Mesothelial cell of epicardium (in vitro differentiated cells): ENCODE data around the gene HSPBAP1. TPM values are rescaled to one million over a fixed set of nuclear protein-coding genes. Genes with fewer than 3 reads are reported as not detected.
A peak's percentile ranks its signal among the peaks of the same experiment; 100 is the strongest.

Source experiments
- DNase-seq, 2 experiments: peaks; one replicate each; pipeline ENCODE4 v3.0.0; 2021; ENCODE audit warnings: low spot score in 2 of 2; ENCODE audit not compliant: unreplicated experiment in 2 of 2
- H3K27ac Mint-ChIP-seq: 2 replicates; pipeline ENCODE4 v1.8.0; 2021; ENCODE audit warnings: mixed read lengths
- H3K27me3 Mint-ChIP-seq: 2 replicates; pipeline ENCODE4 v1.8.0; 2021; ENCODE audit warnings: low read depth, mixed read lengths
- H3K36me3 Mint-ChIP-seq: 2 replicates; pipeline ENCODE4 v1.8.0; 2021; ENCODE audit warnings: mixed read lengths
- H3K4me1 Mint-ChIP-seq: 2 replicates; pipeline ENCODE4 v1.8.0; 2021; ENCODE audit warnings: mixed read lengths
- H3K4me3 Mint-ChIP-seq: 2 replicates; pipeline ENCODE4 v1.8.0; 2021; ENCODE audit warnings: mild to moderate bottlenecking, moderate library complexity, mixed read lengths
- H3K9me3 Mint-ChIP-seq: 2 replicates; pipeline ENCODE4 v1.8.0; 2021; ENCODE audit warnings: mixed read lengths
- CTCF ChIP-seq: fragments of 200-600 bp; sonication (generic); IDR thresholded peaks from one replicate; pipeline ENCODE4 v1.5.0; 2021; ENCODE audit warnings: antibody characterized with exemption; ENCODE audit not compliant: unreplicated experiment
- total RNA-seq: library from RNA; stranded (reverse); gene quantifications from 3 replicates; pipeline ENCODE4 v1.2.1, GENCODE V29; 2021

Gene HSPBAP1
- total RNA-seq, 1 donor from 2014 or later, result 11.3 TPM

DNA sequence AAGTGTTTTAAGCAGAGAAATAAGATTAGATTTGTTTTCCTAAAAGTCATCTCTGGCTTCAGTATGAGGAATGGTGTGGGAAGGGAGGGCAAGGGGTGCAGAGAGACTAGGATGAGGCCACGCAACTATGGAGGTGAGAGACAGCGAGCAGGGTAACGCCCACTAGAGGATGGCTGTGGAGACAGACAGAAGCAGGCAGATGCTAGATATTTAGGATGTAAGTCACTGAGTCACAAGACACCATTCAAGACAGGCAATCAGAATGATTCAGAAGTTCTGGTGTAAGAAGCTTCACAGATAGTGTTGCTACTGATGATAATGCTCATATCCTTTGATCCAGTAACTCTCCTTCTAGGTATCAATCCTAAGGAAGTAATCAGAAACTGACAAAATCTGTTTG is 19.1 kb downstream of the HSPBAP1 start:
- Mint-ChIP-seq H3K4me1 (no peaks in the 10 kb centered on the region), H3K9me3 (no peaks in the 10 kb centered on the region), H3K27me3 (no peaks in the 10 kb centered on the region), H3K4me3 (no peak overlapping the region), H3K36me3 (peaks cover 5% of the 10 kb centered on the region), H3K27ac (no peak overlapping the region)
- DNase-seq, result no peak
- no peak for TF ChIP-seq CTCF

DNA sequence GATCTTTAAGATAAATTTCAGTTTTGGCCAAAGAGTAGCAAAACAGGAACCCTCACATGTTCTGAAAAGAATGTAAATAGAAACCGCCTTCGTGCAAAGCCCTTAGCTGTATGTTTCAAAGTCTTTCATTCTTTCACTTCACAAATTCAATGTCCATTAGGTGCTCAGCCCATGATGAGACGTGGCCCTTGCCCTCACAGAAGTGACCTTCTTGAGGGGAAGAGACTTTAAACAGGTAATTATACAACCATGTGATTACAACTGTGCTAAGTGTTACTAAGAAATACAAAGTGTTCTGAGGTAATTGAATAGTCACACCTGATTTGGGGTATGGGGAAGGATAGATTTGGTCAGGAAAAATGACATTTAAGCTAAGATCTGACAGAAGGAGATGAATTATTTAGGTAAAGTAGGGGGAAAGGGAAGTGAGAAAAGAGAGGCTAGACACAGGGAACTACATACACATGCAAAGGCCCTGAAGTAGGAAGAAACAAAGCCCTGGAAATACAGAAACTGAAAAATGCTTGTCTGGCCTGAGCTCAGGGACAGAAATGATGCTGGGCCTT is 19.6 kb downstream of the HSPBAP1 start:
- Mint-ChIP-seq H3K27me3 (no peaks in the 10 kb centered on the region), H3K4me1 (no peaks in the 10 kb centered on the region), H3K36me3 (peaks cover 5% of the 10 kb centered on the region), H3K4me3 (no peak overlapping the region), H3K9me3 (no peaks in the 10 kb centered on the region), H3K27ac (no peak overlapping the region)
- no peak for DNase-seq
- TF ChIP-seq CTCF, result no peak

- Mint-ChIP-seq H3K4me1 (peaks cover 7% of the 10 kb centered on the region), H3K9me3 (no peaks in the 10 kb centered on the region), H3K27ac (no peak overlapping the region), H3K36me3 (peaks cover 5% of the 10 kb centered on the region), H3K4me3 (no peak overlapping the region), H3K27me3 (no peaks in the 10 kb centered on the region)
- no peak for TF ChIP-seq CTCF
- no peak for DNase-seq
These were observed 20.8 kb downstream of the HSPBAP1 start for GRCh38 chr3:122772827-122773226.

- no peaks in the 10 kb centered on the region for H3K9me3 Mint-ChIP-seq
- peaks cover 5% of the 10 kb centered on the region for H3K36me3 Mint-ChIP-seq
These were observed 23.0 kb downstream of the HSPBAP1 start for GRCh38 chr3:122770521-122771202.

DNA sequence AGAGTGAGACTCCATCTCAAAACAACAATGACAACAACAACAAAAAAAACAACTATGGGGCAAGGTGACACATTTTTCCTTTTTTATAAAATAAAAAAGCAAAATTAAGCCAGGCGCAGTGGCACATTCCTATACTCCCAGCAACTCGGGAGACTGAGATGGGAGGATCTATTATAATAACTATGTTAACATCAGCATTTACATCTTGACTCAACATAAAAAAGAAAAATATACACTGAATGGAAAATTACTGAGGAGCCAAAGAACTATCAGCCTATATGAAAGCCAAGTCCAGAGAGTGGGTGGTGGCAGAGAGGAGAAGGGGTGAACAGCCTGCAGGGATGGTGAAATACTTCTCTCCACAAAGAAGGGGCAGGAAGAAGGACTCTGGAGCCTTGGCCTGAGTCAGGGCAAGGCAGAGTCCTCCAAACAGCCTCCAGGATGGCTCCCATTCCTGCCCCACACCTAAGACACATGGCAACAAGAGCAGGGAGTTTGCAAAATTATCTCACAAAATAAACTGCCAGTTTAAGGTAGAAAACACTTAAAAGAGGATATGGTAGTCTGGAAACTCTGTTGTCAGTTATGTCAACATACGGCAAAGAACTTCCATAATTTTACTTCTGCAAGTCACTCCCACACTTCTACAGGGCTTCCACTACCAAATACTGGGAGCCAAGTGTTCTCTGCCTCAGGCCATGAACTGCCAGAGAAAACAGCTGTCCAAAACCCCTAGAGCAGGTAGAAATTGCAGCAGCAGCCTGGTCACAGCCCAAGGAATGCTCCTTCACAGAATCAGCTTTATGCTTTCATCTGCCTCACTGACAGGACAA is 25.9 kb downstream of the HSPBAP1 start:
- no peak overlapping the region for H3K4me3 Mint-ChIP-seq
- no peak for DNase-seq
- H3K36me3 Mint-ChIP-seq, result peaks cover 2% of the 10 kb centered on the region
- peaks cover 12% of the 10 kb centered on the region for H3K4me1 Mint-ChIP-seq
- no peak for TF ChIP-seq CTCF
- no peaks in the 10 kb centered on the region for H3K9me3 Mint-ChIP-seq
- H3K27ac Mint-ChIP-seq, result peak overlapping the region; percentile 60
- no peaks in the 10 kb centered on the region for H3K27me3 Mint-ChIP-seq

More at GRCh38 chr3:122770521-122771202, 23.0 kb downstream of the HSPBAP1 start:
- TF ChIP-seq CTCF, result no peak
- Mint-ChIP-seq H3K27ac (no peak overlapping the region), H3K4me3 (no peak overlapping the region), H3K4me1 (peaks cover 10% of the 10 kb centered on the region), H3K27me3 (no peaks in the 10 kb centered on the region)
- no peak for DNase-seq
